Loucy (cell line): ENCODE results near the gene GAK.

Source experiments
- H2AFZ ChIP-seq: fragments of 200-600 bp; sonication (generic); 2 replicates; pipeline ENCODE4 v1.6.0; 2016; ENCODE audit warnings: antibody characterized with exemption, mild to moderate bottlenecking, low read length, moderate library complexity
- H3F3A ChIP-seq: fragments of 200-600 bp; 2 replicates; pipeline ENCODE4 v1.6.0; 2016; ENCODE audit warnings: antibody characterized with exemption, low read depth, mild to moderate bottlenecking
- H3K27me3 ChIP-seq: fragments of 200-600 bp; sonication (generic); 2 replicates; pipeline ENCODE4 v1.6.1; 2014; ENCODE audit warnings: low read length, mild to moderate bottlenecking; ENCODE audit not compliant: insufficient read depth, poor library complexity, severe bottlenecking
- H3K36me3 ChIP-seq: fragments of 200-600 bp; sonication (generic); 2 replicates; pipeline ENCODE4 v1.6.1; 2016; ENCODE audit warnings: low read length; ENCODE audit not compliant: insufficient read depth
- H3K4me1 ChIP-seq: fragments of 200-600 bp; sonication (generic); 2 replicates; pipeline ENCODE4 v1.5.1; 2014; ENCODE audit warnings: low read length, mild to moderate bottlenecking; ENCODE audit not compliant: insufficient read depth, poor library complexity, severe bottlenecking
- H3K4me2 ChIP-seq: fragments of 200-600 bp; sonication (generic); 2 replicates; pipeline ENCODE4 v1.6.0; 2014; ENCODE audit warnings: antibody characterized with exemption, low read length, low read depth, mild to moderate bottlenecking; ENCODE audit not compliant: poor library complexity, severe bottlenecking
- H3K4me3 ChIP-seq: fragments of 200-600 bp; sonication (generic); 2 replicates; pipeline ENCODE4 v1.5.1; 2014; ENCODE audit warnings: low read length, mild to moderate bottlenecking, mixed read lengths; ENCODE audit not compliant: poor library complexity, severe bottlenecking
- H3K79me2 ChIP-seq: fragments of 200-600 bp; sonication (generic); 2 replicates; pipeline ENCODE4 v1.6.1; 2014; ENCODE audit warnings: low read length; ENCODE audit not compliant: insufficient read depth
- H3K9ac ChIP-seq: fragments of 200-600 bp; sonication (generic); 2 replicates; pipeline ENCODE4 v1.6.0; 2014; ENCODE audit warnings: mild to moderate bottlenecking, low read depth, low read length, moderate library complexity; ENCODE audit not compliant: poor library complexity, severe bottlenecking
- H3K9me2 ChIP-seq: fragments of 200-600 bp; sonication (generic); replicated peaks from 2 replicates; pipeline ENCODE4 v1.6.1; 2016; ENCODE audit warnings: low read depth, low read length, mixed read lengths
- H3K9me3 ChIP-seq: fragments of 200-600 bp; sonication (generic); 2 replicates; pipeline ENCODE4 v1.6.1; 2014; ENCODE audit warnings: mild to moderate bottlenecking, antibody characterized with exemption, low read length, low read depth; ENCODE audit not compliant: insufficient read depth
- H4K20me1 ChIP-seq: fragments of 200-600 bp; sonication (generic); 2 replicates; pipeline ENCODE4 v1.6.0; 2014; ENCODE audit warnings: antibody characterized with exemption, low read length, mild to moderate bottlenecking; ENCODE audit not compliant: insufficient read depth, poor library complexity, severe bottlenecking
- EZH2phosphoT487 ChIP-seq: fragments of 200-600 bp; IDR thresholded peaks from 2 replicates; pipeline ENCODE4 v1.6.1; 2018; ENCODE audit warnings: antibody characterized with exemption, mild to moderate bottlenecking, moderate library complexity, borderline replicate concordance
- TF ChIP-seq, protein P1 (sequence below): fragments of 200-600 bp; sonication (generic); conservative IDR thresholded peaks from 2 replicates; pipeline ENCODE4 v1.5.1; 2014; ENCODE audit warnings: mild to moderate bottlenecking, antibody characterized with exemption, low read length

The GAK gene

DNA sequence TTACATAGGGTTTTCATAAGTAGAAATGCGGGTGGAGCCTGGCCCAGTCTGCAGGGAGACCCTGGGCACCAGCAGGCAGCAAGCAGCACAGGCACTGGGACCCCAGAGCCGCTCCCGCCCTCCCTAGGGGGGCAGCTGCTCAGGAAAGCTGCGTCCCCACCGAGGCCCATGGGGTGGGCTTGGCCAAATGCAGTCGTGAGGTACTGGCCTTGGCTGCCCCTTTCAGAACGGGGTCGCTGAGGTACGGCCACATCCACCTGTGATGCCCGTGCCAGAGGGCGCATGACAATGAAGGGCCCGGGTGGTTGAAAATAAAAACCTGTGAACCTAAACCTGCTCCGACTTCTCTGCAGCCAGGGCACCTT lies 16.8 kb upstream of the GAK start:
- Histone ChIP-seq H3K9ac (no peak overlapping the region), H4K20me1 (no peaks in the 10 kb centered on the region)
- TF ChIP-seq EZH2phosphoT487: no peak
- TF ChIP-seq, protein P1, sequence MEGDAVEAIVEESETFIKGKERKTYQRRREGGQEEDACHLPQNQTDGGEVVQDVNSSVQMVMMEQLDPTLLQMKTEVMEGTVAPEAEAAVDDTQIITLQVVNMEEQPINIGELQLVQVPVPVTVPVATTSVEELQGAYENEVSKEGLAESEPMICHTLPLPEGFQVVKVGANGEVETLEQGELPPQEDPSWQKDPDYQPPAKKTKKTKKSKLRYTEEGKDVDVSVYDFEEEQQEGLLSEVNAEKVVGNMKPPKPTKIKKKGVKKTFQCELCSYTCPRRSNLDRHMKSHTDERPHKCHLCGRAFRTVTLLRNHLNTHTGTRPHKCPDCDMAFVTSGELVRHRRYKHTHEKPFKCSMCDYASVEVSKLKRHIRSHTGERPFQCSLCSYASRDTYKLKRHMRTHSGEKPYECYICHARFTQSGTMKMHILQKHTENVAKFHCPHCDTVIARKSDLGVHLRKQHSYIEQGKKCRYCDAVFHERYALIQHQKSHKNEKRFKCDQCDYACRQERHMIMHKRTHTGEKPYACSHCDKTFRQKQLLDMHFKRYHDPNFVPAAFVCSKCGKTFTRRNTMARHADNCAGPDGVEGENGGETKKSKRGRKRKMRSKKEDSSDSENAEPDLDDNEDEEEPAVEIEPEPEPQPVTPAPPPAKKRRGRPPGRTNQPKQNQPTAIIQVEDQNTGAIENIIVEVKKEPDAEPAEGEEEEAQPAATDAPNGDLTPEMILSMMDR: no peak

GRCh38 chr4:948101-948935 lies 16.2 kb upstream of the GAK start:
- Histone ChIP-seq H4K20me1 (no peaks in the 10 kb centered on the region), H3K79me2 (no peaks in the 10 kb centered on the region), H3K4me3 (no peak overlapping the region), H3K4me2 (no peak overlapping the region), H3K36me3 (no peaks in the 10 kb centered on the region), H3K9me2 (no peaks in the 10 kb centered on the region), H3K9me3 (no peaks in the 10 kb centered on the region), H3K9ac (no peak overlapping the region), H3F3A (no peaks in the 10 kb centered on the region), H3K4me1 (no peaks in the 10 kb centered on the region), H2AFZ (no peak overlapping the region), H3K27me3 (no peaks in the 10 kb centered on the region)
- no peak for TF ChIP-seq EZH2phosphoT487
- TF ChIP-seq, protein P1: no peak

More for the DNA sequence above, 16.8 kb upstream of the GAK start:
- Histone ChIP-seq H2AFZ (no peak overlapping the region), H3F3A (no peaks in the 10 kb centered on the region), H3K79me2 (no peaks in the 10 kb centered on the region), H3K4me2 (no peak overlapping the region), H3K4me3 (no peak overlapping the region), H3K9me3 (no peaks in the 10 kb centered on the region), H3K9me2 (no peaks in the 10 kb centered on the region), H3K27me3 (no peaks in the 10 kb centered on the region), H3K36me3 (no peaks in the 10 kb centered on the region), H3K4me1 (no peaks in the 10 kb centered on the region)

DNA sequence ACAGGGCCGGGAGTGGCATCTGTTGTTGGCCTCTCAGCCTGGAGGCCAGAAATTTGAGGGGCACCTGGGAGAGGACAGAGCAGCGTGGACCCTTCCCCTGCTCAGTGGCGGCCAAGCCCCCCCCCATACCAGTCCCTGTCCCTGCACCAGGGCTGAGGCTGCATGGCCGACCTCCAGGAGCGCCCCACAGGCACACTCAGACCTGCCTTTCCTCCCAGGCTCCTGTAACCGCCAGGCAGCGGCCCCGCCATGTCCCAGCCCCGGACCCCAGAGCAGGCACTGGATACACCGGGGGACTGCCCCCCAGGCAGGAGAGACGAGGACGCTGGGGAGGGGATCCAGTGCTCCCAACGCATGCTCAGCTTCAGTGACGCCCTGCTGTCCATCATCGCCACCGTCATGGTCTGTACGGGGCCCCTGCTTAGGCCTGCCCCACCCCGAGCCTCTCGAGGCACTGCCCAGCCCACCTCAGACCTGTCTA lies 15.4 kb upstream of the GAK start:
- Histone ChIP-seq H3K9ac (no peak overlapping the region), H2AFZ (no peak overlapping the region), H3F3A (no peaks in the 10 kb centered on the region), H3K36me3 (no peaks in the 10 kb centered on the region), H3K79me2 (no peaks in the 10 kb centered on the region), H3K9me2 (no peaks in the 10 kb centered on the region), H4K20me1 (no peaks in the 10 kb centered on the region), H3K4me3 (no peak overlapping the region), H3K27me3 (no peaks in the 10 kb centered on the region), H3K9me3 (no peaks in the 10 kb centered on the region), H3K4me2 (no peak overlapping the region), H3K4me1 (no peaks in the 10 kb centered on the region)
- TF ChIP-seq, protein P1: no peak
- TF ChIP-seq EZH2phosphoT487: no peak
